DOHH2 (cell line): Measurements from ENCODE around the gene RBP2.

Experiments
- CTCF ChIP-seq: fragments of 200-600 bp; sonication (generic); IDR thresholded peaks from one replicate; pipeline ENCODE4 v1.5.1; 2014; ENCODE audit warnings: antibody characterized with exemption, mild to moderate bottlenecking, low read depth, low read length; ENCODE audit not compliant: poor library complexity, severe bottlenecking
- EZH2phosphoT487 ChIP-seq: fragments of 200-600 bp; sonication (generic); IDR thresholded peaks from 2 replicates; pipeline ENCODE4 v1.6.1; 2017; ENCODE audit warnings: borderline replicate concordance, mild to moderate bottlenecking, antibody characterized with exemption, low read length, moderate library complexity, mixed read lengths

GRCh38 chr3:139443186-139443585 is 33.1 kb downstream of the RBP2 start:
- TF ChIP-seq CTCF (no peak), EZH2phosphoT487 (no peak)
